ENCODE measurements around the gene LRMDA.

The LRMDA gene

DNA sequence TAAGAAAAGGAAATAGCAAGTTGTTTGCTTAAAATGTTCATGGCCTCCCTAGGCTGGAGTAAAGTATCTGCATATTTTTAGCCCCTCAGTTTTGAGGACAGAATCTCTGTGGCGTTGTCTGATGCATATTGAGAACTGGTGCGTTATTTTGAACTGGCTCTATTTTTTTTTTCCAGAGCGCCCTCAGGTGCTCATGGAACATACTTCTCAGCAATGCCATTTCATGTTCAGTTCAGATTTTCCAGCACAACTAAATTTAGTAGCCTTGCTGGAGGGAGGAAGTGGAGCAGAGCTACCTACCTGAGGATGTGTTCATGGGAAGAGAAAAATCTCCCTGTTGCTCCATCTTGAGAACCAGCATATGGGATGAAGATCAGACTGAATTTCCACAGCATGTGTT, 870.5 kb downstream of the LRMDA start:
- Histone ChIP-seq H3K9me3 (ENCODE audit: control insufficient read depth, insufficient read depth, low read length) (no peaks in the 10 kb centered on the region), H3K4me1 (ENCODE audit: control insufficient read depth, insufficient read depth, low read length) (0 out of 2 replicates have a peak, but pooled peaks cover 4% of the 10 kb centered on the region), H3K4me3 (ENCODE audit: low read depth, low read length) (no peak overlapping the region), H3K27me3 (ENCODE audit: control insufficient read depth, insufficient read depth, low read length) (peaks cover 5% of the 10 kb centered on the region; the same call in 1 of the 2 replicates), H3K27ac (ENCODE audit: low read depth, low read length) (no peak overlapping the region), H3K36me3 (ENCODE audit: control insufficient read depth, insufficient read depth, low read length) (no peaks in the 10 kb centered on the region), H3K9ac (ENCODE audit: low read depth, low read length) (no peak overlapping the region)

DNA sequence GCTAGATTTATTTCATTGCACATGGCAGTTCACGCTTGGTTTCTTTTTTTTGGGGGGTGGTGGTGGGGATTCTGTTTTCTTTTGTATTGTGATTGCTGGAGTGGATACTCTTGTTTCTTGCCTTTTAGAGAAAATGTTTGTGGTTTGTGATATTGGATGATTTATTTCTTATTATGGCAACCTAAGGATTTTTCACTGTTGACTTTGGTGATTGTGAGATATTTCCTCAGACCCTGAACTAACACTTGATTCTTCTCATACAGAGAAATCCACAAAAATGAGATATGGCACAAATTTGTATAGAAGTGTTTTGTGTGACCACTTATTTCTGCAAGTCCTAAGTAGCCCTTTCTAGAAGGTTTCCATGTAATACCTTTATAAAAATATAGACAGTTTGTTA, 871.1 kb downstream of the LRMDA start:
- H3K27ac ChIP-seq (ENCODE audit: low read depth, low read length): no peak overlapping the region
- 0 out of 2 replicates have a peak, but pooled peaks cover 4% of the 10 kb centered on the region for H3K4me1 ChIP-seq (ENCODE audit: control insufficient read depth, insufficient read depth, low read length)
- no peaks in the 10 kb centered on the region for H3K9me3 ChIP-seq (ENCODE audit: control insufficient read depth, insufficient read depth, low read length)
- no peak overlapping the region for H3K9ac ChIP-seq (ENCODE audit: low read depth, low read length)
- H3K36me3 ChIP-seq (ENCODE audit: control insufficient read depth, insufficient read depth, low read length): no peaks in the 10 kb centered on the region
- no peak overlapping the region for H3K4me3 ChIP-seq (ENCODE audit: low read depth, low read length)
- peaks cover 5% of the 10 kb centered on the region; the same call in 1 of the 2 replicates for H3K27me3 ChIP-seq (ENCODE audit: control insufficient read depth, insufficient read depth, low read length)

DNA sequence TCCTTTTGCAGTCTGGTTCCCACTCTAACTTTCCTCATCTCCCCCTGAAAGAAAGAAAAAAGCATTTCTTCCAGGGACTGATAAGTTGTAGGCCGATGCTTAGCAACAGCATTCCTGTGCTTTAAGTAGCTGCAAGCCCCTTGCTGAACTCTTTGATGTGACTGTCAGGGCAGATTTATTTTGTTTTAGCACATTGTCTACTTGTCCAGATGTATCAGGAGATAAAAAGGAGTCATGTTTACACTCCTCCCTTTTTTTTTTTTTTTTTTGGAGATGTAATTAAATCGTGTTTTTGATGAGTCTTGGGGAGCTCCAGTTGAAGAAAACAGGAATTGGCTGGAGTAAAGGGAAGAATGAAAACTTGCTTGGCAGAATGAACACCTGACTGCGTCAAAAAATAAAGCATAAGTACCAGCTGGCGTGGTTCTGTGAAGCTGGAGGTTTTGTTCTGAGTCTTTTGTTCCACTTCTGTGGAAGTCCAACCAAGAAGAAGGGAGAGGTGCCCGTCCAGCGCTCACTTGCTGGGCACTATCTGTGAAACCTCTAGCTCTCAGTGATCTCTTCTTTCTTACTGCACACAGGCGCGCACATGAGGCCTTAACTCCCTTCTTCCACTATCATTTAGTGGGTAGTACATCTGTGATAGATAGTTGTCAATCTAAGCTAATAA, 871.7 kb downstream of the LRMDA start:
- Histone ChIP-seq H3K4me1 (ENCODE audit: control insufficient read depth, insufficient read depth, low read length) (0 out of 2 replicates have a peak, but pooled peaks cover 4% of the 10 kb centered on the region), H3K4me3 (ENCODE audit: low read depth, low read length) (no peak overlapping the region), H3K27me3 (ENCODE audit: control insufficient read depth, insufficient read depth, low read length) (peaks cover 5% of the 10 kb centered on the region; the same call in 1 of the 2 replicates), H3K9me3 (ENCODE audit: control insufficient read depth, insufficient read depth, low read length) (no peaks in the 10 kb centered on the region), H3K9ac (ENCODE audit: low read depth, low read length) (no peak overlapping the region), H3K36me3 (ENCODE audit: control insufficient read depth, insufficient read depth, low read length) (no peaks in the 10 kb centered on the region), H3K27ac (ENCODE audit: low read depth, low read length) (no peak overlapping the region)

DNA sequence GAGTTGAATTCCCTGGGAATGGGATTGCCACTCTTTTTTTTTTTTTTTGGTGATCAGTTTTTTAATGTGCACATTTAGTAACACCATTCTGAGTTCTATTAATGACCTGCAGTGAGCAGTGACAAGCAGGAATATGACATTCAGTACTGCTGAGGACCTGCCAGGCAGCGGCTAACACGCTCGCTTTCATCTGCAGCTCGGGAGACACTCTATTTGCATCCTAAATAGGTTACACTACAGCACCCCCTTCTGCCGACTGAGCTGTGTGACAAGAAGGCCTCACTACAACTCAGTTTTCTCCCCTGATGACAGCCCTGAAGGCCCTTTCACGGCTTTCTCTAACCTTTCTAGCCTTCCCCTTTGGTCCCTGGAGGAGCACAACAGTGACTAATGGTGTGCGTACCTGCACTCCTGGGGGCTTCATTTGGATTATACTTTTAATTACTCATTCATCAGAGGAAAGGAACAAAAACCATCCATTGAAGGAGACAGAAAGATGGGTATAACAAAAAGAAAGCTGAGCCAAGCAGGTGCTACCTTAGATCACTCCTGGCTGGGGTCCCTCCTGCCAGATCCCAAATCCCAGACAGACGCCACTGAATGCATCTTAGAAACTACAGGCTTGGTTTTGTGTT, 872.4 kb downstream of the LRMDA start:
- H3K9ac ChIP-seq (ENCODE audit: low read depth, low read length): no peak overlapping the region
- no peaks in the 10 kb centered on the region for H3K36me3 ChIP-seq (ENCODE audit: control insufficient read depth, insufficient read depth, low read length)
- peaks cover 5% of the 10 kb centered on the region; the same call in 1 of the 2 replicates for H3K27me3 ChIP-seq (ENCODE audit: control insufficient read depth, insufficient read depth, low read length)
- H3K9me3 ChIP-seq (ENCODE audit: control insufficient read depth, insufficient read depth, low read length): no peaks in the 10 kb centered on the region
- no peak overlapping the region for H3K4me3 ChIP-seq (ENCODE audit: low read depth, low read length)
- H3K4me1 ChIP-seq (ENCODE audit: control insufficient read depth, insufficient read depth, low read length): 0 out of 2 replicates have a peak, but pooled peaks cover 4% of the 10 kb centered on the region
- H3K27ac ChIP-seq (ENCODE audit: low read depth, low read length): no peak overlapping the region

DNA sequence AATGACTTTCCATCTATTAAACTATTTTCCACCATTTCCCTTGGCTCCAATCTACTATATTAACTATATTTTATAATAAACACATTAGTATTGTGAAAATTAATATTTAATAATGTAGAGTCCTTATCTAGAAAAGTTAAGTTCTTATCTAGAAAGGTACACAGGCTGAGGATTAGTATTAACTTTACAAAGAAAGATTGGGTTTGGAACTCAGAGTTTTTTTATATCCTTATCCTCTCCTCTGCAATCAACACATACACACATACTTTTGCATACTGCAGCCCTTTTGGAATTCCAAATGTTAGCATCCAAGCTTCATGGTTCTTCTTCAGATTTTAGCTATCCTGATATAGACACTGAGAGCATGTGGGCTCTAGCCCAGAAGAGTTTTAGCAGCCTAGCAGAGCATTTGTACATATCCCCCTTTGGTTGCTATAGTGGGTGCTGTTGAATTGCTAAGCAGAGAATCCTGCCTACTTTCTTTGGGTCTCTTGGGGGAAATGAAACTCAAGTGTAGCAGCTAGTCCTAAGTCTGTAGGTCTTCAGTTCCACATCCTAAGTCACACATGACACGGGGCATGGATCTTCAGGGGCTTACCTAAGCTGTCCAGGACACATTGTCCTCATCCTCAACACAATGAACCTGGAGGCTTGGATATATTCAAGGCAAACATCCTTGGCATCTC, 874.6 kb downstream of the LRMDA start:
- 0 out of 2 replicates have a peak, but pooled peaks cover 4% of the 10 kb centered on the region for H3K4me1 ChIP-seq (ENCODE audit: control insufficient read depth, insufficient read depth, low read length)
- no peak overlapping the region for H3K9ac ChIP-seq (ENCODE audit: low read depth, low read length)
- no peak overlapping the region for H3K4me3 ChIP-seq (ENCODE audit: low read depth, low read length)
- H3K36me3 ChIP-seq (ENCODE audit: control insufficient read depth, insufficient read depth, low read length): no peaks in the 10 kb centered on the region
- H3K27ac ChIP-seq (ENCODE audit: low read depth, low read length): no peak overlapping the region
- no peaks in the 10 kb centered on the region for H3K9me3 ChIP-seq (ENCODE audit: control insufficient read depth, insufficient read depth, low read length)
- H3K27me3 ChIP-seq (ENCODE audit: control insufficient read depth, insufficient read depth, low read length): peaks cover 5% of the 10 kb centered on the region; the same call in 1 of the 2 replicates

DNA sequence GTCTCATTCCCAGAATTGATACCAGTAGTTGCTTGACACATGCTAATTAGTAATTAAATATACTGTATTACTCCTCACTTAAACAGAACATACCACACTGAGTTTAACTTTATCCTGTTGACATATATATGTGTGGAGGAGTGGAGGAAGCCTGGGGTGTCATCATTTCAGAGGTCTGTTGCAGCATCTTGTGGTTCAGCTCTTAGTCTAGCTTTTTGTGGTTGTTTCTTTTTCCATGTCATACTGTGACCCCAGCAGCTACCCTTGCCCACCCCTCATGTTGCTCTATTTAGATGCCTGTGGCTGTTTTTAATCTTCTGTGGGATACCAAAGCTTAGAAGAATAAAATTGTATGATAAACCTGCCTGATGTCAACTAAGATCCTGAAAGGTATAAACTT, 875.4 kb downstream of the LRMDA start:
- no peaks in the 10 kb centered on the region for H3K36me3 ChIP-seq (ENCODE audit: control insufficient read depth, insufficient read depth, low read length)
- no peak overlapping the region for H3K9ac ChIP-seq (ENCODE audit: low read depth, low read length)
- H3K27me3 ChIP-seq (ENCODE audit: control insufficient read depth, insufficient read depth, low read length): peaks cover 5% of the 10 kb centered on the region; the same call in 1 of the 2 replicates
- 0 out of 2 replicates have a peak, but pooled peaks cover 4% of the 10 kb centered on the region for H3K4me1 ChIP-seq (ENCODE audit: control insufficient read depth, insufficient read depth, low read length)
- no peak overlapping the region for H3K27ac ChIP-seq (ENCODE audit: low read depth, low read length)
- no peaks in the 10 kb centered on the region for H3K9me3 ChIP-seq (ENCODE audit: control insufficient read depth, insufficient read depth, low read length)
- no peak overlapping the region for H3K4me3 ChIP-seq (ENCODE audit: low read depth, low read length)

DNA sequence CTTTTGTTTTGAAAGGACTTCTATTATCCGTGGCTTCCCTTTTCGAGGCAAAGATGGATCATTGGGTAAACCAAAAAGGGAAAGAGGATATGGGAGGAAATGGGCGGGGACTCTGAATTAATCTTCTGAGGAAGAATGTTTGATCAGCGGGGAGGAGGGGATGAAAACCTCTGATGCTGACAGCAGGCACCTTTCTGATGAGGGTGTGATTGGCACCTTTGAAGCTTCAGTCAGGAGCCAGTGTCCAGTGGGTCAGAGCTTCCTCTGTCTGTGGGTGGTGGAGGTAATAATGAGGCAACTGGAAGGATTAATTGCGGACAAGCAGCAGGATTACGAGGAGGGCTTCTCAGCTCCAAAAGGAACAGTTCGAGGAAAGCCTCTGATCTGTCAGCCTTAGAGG, 877.6 kb downstream of the LRMDA start:
- no peak overlapping the region for H3K27ac ChIP-seq (ENCODE audit: low read depth, low read length)
- no peaks in the 10 kb centered on the region for H3K27me3 ChIP-seq (ENCODE audit: control insufficient read depth, insufficient read depth, low read length)
- H3K4me1 ChIP-seq (ENCODE audit: control insufficient read depth, insufficient read depth, low read length): no peaks in the 10 kb centered on the region
- no peaks in the 10 kb centered on the region for H3K36me3 ChIP-seq (ENCODE audit: control insufficient read depth, insufficient read depth, low read length)
- no peak overlapping the region for H3K9ac ChIP-seq (ENCODE audit: low read depth, low read length)
- no peaks in the 10 kb centered on the region for H3K9me3 ChIP-seq (ENCODE audit: control insufficient read depth, insufficient read depth, low read length)
- no peak overlapping the region for H3K4me3 ChIP-seq (ENCODE audit: low read depth, low read length)

DNA sequence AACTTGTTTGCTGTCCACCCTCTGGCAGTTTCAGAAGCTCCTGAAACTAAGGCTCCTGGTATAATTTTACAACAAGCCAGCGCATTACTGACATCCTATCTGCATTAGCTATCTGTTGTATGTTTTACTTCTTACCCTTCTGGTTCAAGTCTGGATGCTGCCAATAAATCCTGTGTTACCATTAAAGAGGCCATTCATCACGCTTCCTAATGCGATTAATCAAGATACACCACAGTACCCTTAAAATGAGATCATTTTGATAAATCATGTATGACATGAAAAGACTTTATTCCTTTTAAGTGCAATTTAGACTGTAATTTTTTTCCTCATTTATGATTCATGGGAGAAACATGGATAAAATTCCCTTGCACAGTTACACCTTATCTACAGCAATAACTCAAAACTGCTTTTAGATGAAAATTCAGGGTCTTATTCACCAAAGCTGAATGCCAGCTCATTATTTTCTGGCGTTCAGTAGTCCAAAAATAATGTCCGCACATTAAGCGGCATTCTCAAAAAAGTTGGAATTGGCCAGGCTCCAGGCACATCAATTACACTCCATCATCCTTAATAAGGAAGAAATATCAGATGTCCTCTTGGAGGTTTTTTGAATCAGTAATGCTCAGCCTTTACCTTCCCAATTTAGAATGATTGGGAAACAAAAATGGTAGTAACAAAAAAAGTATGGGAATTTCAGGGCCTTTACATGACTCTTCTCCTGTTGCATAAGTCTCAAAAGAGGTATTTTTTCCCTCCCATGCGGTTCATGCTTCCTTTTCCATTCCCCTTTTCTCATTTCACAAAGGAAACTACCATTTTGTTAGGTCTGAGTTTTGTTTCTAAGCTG, 878.5 kb downstream of the LRMDA start:
- Histone ChIP-seq H3K9me3 (ENCODE audit: control insufficient read depth, insufficient read depth, low read length) (no peaks in the 10 kb centered on the region), H3K4me1 (ENCODE audit: control insufficient read depth, insufficient read depth, low read length) (no peaks in the 10 kb centered on the region), H3K9ac (ENCODE audit: low read depth, low read length) (no peak overlapping the region), H3K27me3 (ENCODE audit: control insufficient read depth, insufficient read depth, low read length) (no peaks in the 10 kb centered on the region), H3K36me3 (ENCODE audit: control insufficient read depth, insufficient read depth, low read length) (no peaks in the 10 kb centered on the region), H3K4me3 (ENCODE audit: low read depth, low read length) (no peak overlapping the region), H3K27ac (ENCODE audit: low read depth, low read length) (no peak overlapping the region)

DNA sequence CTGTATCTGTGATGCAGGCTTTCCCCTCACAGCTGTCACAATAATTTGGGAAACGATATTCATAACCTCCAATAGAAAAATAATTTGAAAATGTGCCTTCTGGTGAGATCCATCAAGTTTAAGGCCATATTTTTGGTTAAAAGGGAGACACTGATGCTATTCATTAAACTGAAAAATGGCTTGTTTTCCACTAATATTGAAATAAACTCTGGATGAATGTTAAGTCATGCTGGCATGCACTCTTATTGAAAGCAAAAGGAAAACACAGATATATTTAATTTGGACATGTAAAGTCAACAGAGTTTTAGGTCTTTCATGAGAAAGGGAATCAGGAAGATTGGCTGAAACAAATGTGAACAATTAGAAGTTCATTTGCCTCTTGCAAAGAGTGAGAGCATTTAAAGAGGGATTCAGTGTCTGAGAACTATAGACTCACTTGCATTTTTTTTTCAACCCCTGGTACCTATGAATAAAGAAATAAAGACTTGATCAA, 879.2 kb downstream of the LRMDA start:
- no peaks in the 10 kb centered on the region for H3K36me3 ChIP-seq (ENCODE audit: control insufficient read depth, insufficient read depth, low read length)
- no peaks in the 10 kb centered on the region for H3K4me1 ChIP-seq (ENCODE audit: control insufficient read depth, insufficient read depth, low read length)
- no peak overlapping the region for H3K4me3 ChIP-seq (ENCODE audit: low read depth, low read length)
- H3K9ac ChIP-seq (ENCODE audit: low read depth, low read length): no peak overlapping the region
- no peaks in the 10 kb centered on the region for H3K27me3 ChIP-seq (ENCODE audit: control insufficient read depth, insufficient read depth, low read length)
- no peak overlapping the region for H3K27ac ChIP-seq (ENCODE audit: low read depth, low read length)
- H3K9me3 ChIP-seq (ENCODE audit: control insufficient read depth, insufficient read depth, low read length): no peaks in the 10 kb centered on the region

DNA sequence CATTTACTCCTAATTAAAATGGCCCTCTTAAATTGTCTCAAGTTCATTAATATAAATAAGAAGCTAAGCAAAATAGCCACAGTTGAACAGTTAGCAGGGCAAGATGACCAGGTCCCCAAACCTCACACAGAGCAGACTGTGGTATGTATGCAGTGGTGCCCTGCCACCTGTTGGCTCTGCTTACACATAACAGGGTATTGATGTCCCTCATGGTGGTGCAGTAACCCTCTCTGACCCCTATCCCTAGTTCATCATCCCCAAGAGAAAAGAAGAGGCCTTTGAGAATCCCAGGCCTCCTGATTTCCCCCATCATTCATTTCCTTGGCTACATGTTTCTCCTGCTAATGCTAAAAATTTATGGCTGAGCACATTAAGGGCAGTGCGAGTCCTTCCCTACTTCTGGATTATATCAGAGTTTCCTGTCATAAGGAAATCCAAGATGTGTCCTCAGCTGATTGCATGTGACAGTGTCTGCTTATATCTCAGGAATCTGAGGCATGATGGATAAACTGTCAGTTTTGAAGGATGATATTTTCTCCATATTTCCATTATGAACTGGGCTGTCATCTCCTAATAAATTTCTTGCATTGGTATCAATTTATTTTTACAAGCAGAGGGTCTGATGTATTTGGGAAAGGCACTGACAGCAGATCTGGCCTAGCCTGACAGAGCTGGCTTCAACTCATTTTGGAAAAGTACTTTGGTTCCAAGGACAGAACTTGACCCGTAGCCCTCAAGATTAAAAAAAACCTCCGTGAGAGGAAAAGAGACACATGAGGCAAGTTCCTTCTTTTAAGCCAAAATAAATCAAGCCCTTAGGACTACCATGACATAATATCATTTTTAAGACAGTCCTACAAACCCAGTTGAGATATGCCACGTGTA, 880.6 kb downstream of the LRMDA start:
- Histone ChIP-seq H3K9ac (ENCODE audit: low read depth, low read length) (no peak overlapping the region), H3K27ac (ENCODE audit: low read depth, low read length) (no peak overlapping the region), H3K4me3 (ENCODE audit: low read depth, low read length) (no peak overlapping the region), H3K4me1 (ENCODE audit: control insufficient read depth, insufficient read depth, low read length) (no peaks in the 10 kb centered on the region), H3K9me3 (ENCODE audit: control insufficient read depth, insufficient read depth, low read length) (no peaks in the 10 kb centered on the region), H3K27me3 (ENCODE audit: control insufficient read depth, insufficient read depth, low read length) (no peaks in the 10 kb centered on the region), H3K36me3 (ENCODE audit: control insufficient read depth, insufficient read depth, low read length) (no peaks in the 10 kb centered on the region)

All from HUES48 (cell line).